ENCODE measurements around the gene SERPINE3.

The SERPINE3 gene

GRCh38 chr13:51329606-51330005 is 9.9 kb upstream of the SERPINE3 start:
- no peak for DNase-seq

- peak; percentile 31 for DNase-seq
These were observed 8.7 kb upstream of the SERPINE3 start for GRCh38 chr13:51330791-51331190.

GRCh38 chr13:51331354-51331861 is 8.1 kb upstream of the SERPINE3 start:
- DNase-seq = no peak

GRCh38 chr13:51332566-51333361 is 6.7 kb upstream of the SERPINE3 start:
- DNase-seq = no peak

- DNase-seq = no peak
These were observed 6.1 kb upstream of the SERPINE3 start for GRCh38 chr13:51333421-51333820.

GRCh38 chr13:51333826-51334225 is 5.7 kb upstream of the SERPINE3 start:
- no peak for DNase-seq

GRCh38 chr13:51336746-51337145 is 2.7 kb upstream of the SERPINE3 start:
- DNase-seq = no peak

- DNase-seq = no peak
These were observed 651 bp downstream of the SERPINE3 start for GRCh38 chr13:51339952-51340732.

- no peak for DNase-seq
These were observed 1.7 kb downstream of the SERPINE3 start for GRCh38 chr13:51341232-51341631.

GRCh38 chr13:51341791-51342190 is 2.3 kb downstream of the SERPINE3 start:
- DNase-seq = no peak

- DNase-seq = no peak
These were observed 3.2 kb downstream of the SERPINE3 start for GRCh38 chr13:51342706-51343105.

- no peak for DNase-seq
These were observed 4.0 kb downstream of the SERPINE3 start for GRCh38 chr13:51343475-51343874.

- DNase-seq = no peak
These were observed 6.9 kb downstream of the SERPINE3 start for GRCh38 chr13:51346397-51346796.

GRCh38 chr13:51347099-51347498 is 7.6 kb downstream of the SERPINE3 start:
- no peak for DNase-seq

GRCh38 chr13:51348069-51348967 is 8.8 kb downstream of the SERPINE3 start:
- no peak for DNase-seq

GRCh38 chr13:51349016-51349415 is 9.5 kb downstream of the SERPINE3 start:
- DNase-seq = no peak

- no peak for DNase-seq
These were observed 15.7 kb downstream of the SERPINE3 start for GRCh38 chr13:51355217-51355616.

GRCh38 chr13:51357928-51358595 is 18.6 kb downstream of the SERPINE3 start:
- DNase-seq = no peak

- no peak for DNase-seq
These were observed 19.9 kb downstream of the SERPINE3 start for GRCh38 chr13:51359352-51359751.

- no peak for DNase-seq
These were observed 21.0 kb downstream of the SERPINE3 start for GRCh38 chr13:51360489-51360888.

GRCh38 chr13:51361106-51361505 is 21.6 kb downstream of the SERPINE3 start:
- no peak for DNase-seq

- no peak for DNase-seq
These were observed 24.1 kb downstream of the SERPINE3 start for GRCh38 chr13:51363625-51364024.
